Erythroblast (primary cell): ENCODE results near the gene DAB1.

Experiments used
- GATA1 ChIP-seq: IDR thresholded peaks from 2 replicates; pipeline ENCODE4 v1.6.1; 2011; ENCODE audit warnings: low read depth, mild to moderate bottlenecking, control low read depth, low read length, moderate library complexity
- POLR2A ChIP-seq: IDR thresholded peaks from 2 replicates; pipeline ENCODE4 v1.6.1; 2011; ENCODE audit warnings: mild to moderate bottlenecking, low read length

GRCh38 chr1:57214951-57215575, 208.8 kb downstream of the DAB1 start:
- TF ChIP-seq POLR2A (no peak), GATA1 (no peak)
